ENCODE data around the gene PRKG1.

Gene PRKG1

GRCh38 chr10:51074238-51075028, at the start of gene PRKG1:
Gene PRKG1 (plus strand): TSS chr10:51074487.
- DNase-seq (ENCODE audit: low read depth, low spot score) = no peak

GRCh38 chr10:51028420-51028819, 45.9 kb upstream of the PRKG1 start:
- DNase-seq (ENCODE audit: low read depth, low spot score) = no peak

- no peak for DNase-seq (ENCODE audit: low read depth, low spot score)
Observed at GRCh38 chr10:51029172-51029641, 45.1 kb upstream of the PRKG1 start.

GRCh38 chr10:51030480-51030879, 43.8 kb upstream of the PRKG1 start:
- no peak for DNase-seq (ENCODE audit: low read depth, low spot score)

- peak; percentile 9 for DNase-seq (ENCODE audit: low read depth, low spot score)
Observed at GRCh38 chr10:51031950-51032349, 42.3 kb upstream of the PRKG1 start.

GRCh38 chr10:51034769-51035168, 39.5 kb upstream of the PRKG1 start:
- no peak for DNase-seq (ENCODE audit: low read depth, low spot score)

GRCh38 chr10:51035344-51035743, 38.9 kb upstream of the PRKG1 start:
- no peak for DNase-seq (ENCODE audit: low read depth, low spot score)

- no peak for DNase-seq (ENCODE audit: low read depth, low spot score)
Observed at GRCh38 chr10:51045871-51046270, 28.4 kb upstream of the PRKG1 start.

- DNase-seq (ENCODE audit: low read depth, low spot score) = no peak
Observed at GRCh38 chr10:51046654-51047053, 27.6 kb upstream of the PRKG1 start.

- no peak for DNase-seq (ENCODE audit: low read depth, low spot score)
Observed at GRCh38 chr10:51047857-51048256, 26.4 kb upstream of the PRKG1 start.

- DNase-seq (ENCODE audit: low read depth, low spot score) = no peak
Observed at GRCh38 chr10:51048792-51049191, 25.5 kb upstream of the PRKG1 start.

GRCh38 chr10:51052163-51052562, 22.1 kb upstream of the PRKG1 start:
- no peak for DNase-seq (ENCODE audit: low read depth, low spot score)

- DNase-seq (ENCODE audit: low read depth, low spot score) = no peak
Observed at GRCh38 chr10:51057925-51058324, 16.4 kb upstream of the PRKG1 start.

GRCh38 chr10:51063166-51063565, 11.1 kb upstream of the PRKG1 start:
- no peak for DNase-seq (ENCODE audit: low read depth, low spot score)

- no peak for DNase-seq (ENCODE audit: low read depth, low spot score)
Observed at GRCh38 chr10:51063659-51064535, 10.4 kb upstream of the PRKG1 start.

- no peak for DNase-seq (ENCODE audit: low read depth, low spot score)
Observed at GRCh38 chr10:51066231-51066630, 8.1 kb upstream of the PRKG1 start.

- DNase-seq (ENCODE audit: low read depth, low spot score) = no peak
Observed at GRCh38 chr10:51072210-51072609, 2.1 kb upstream of the PRKG1 start.

GRCh38 chr10:51072921-51073434, 1.3 kb upstream of the PRKG1 start:
- DNase-seq (ENCODE audit: low read depth, low spot score) = no peak

- no peak for DNase-seq (ENCODE audit: low read depth, low spot score)
Observed at GRCh38 chr10:51073453-51074237, 642 bp upstream of the PRKG1 start.

GRCh38 chr10:51075043-51075872, 971 bp downstream of the PRKG1 start:
- DNase-seq (ENCODE audit: low read depth, low spot score) = no peak

- no peak for DNase-seq (ENCODE audit: low read depth, low spot score)
Observed at GRCh38 chr10:51075873-51076229, 1.6 kb downstream of the PRKG1 start.
